Measurements from ENCODE around the gene RNF223. TPM values are rescaled to one million over a fixed set of nuclear protein-coding genes. Genes with fewer than 3 reads are reported as not detected.

Gene RNF223
- total RNA-seq, 4 donors from 2014 or later: not detected

DNA sequence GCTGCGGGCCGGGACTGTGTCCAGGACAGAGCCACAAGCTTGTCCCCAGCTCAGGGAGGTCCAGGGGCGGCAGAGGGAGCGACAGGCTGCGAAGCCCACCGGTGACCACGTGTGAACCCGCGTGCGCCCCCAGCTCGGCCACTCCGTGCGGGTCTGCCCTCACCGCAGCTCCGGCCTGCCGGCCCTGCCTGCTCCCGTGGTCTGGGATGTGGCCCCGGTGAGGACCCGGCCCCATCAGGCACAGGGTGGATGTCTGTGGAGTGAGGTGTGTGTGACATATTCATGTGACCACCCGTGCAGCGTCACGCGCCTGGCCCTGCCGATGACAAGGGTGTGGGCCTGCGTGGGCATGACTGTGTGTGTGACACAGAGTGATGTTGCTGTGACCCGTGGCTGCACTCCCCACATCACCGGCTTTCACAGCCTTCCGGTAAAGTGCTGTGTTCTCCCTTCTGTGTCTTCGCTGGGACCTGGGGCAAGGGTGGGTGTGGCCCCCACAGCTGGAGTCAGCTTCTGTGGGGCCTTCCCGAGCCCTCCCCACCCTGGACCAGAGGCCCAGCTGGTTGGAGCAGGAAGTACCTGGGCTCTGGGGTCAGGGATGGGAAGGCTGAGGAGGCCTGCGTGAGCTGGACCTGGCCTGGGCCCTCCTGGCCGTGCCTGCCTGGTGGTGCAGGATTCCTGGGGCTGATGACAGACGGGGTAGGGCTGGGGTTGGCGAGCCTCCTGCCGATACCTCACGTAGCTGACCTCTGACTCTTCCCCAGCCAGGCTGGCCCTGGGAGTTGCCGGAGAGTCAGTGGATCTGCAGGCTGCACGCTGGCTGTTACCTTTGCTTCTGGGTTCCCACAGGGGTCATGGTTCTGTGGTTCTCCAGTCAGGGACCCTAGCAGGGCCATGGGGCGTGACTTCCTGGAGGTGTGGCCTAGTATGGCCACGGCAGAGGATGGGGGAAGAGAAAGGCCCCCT lies 4.1 kb downstream of the RNF223 start:
- Histone ChIP-seq H3K27ac (no peak overlapping the region), H3K4me3 (peak overlapping the region in 1 of 2 donors; percentile 26), H3K36me3 (no peaks in the 10 kb centered on the region), H3K27me3 (peaks cover 4 to 16% of the 10 kb centered on the region in 2 donors), H3K4me1 (peaks cover 0 to 12% of the 10 kb centered on the region in 2 donors), H3K9me3 (no peaks in the 10 kb centered on the region)
- TF ChIP-seq, protein P1, sequence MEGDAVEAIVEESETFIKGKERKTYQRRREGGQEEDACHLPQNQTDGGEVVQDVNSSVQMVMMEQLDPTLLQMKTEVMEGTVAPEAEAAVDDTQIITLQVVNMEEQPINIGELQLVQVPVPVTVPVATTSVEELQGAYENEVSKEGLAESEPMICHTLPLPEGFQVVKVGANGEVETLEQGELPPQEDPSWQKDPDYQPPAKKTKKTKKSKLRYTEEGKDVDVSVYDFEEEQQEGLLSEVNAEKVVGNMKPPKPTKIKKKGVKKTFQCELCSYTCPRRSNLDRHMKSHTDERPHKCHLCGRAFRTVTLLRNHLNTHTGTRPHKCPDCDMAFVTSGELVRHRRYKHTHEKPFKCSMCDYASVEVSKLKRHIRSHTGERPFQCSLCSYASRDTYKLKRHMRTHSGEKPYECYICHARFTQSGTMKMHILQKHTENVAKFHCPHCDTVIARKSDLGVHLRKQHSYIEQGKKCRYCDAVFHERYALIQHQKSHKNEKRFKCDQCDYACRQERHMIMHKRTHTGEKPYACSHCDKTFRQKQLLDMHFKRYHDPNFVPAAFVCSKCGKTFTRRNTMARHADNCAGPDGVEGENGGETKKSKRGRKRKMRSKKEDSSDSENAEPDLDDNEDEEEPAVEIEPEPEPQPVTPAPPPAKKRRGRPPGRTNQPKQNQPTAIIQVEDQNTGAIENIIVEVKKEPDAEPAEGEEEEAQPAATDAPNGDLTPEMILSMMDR (IDR thresholded peaks at IDR 0.05): no peak
- no peak for TF ChIP-seq POLR2A (IDR thresholded peaks at IDR 0.05)
- intact Hi-C loops (cut with DNase I; ENCODE audit: low total_unique reads): loop anchor here (5.0 to 10.0 kb wide), 2 partner anchors 38 to 85 kb away; partner anchors contain the start of gene PERM1
- DNase-seq: no peak

DNA sequence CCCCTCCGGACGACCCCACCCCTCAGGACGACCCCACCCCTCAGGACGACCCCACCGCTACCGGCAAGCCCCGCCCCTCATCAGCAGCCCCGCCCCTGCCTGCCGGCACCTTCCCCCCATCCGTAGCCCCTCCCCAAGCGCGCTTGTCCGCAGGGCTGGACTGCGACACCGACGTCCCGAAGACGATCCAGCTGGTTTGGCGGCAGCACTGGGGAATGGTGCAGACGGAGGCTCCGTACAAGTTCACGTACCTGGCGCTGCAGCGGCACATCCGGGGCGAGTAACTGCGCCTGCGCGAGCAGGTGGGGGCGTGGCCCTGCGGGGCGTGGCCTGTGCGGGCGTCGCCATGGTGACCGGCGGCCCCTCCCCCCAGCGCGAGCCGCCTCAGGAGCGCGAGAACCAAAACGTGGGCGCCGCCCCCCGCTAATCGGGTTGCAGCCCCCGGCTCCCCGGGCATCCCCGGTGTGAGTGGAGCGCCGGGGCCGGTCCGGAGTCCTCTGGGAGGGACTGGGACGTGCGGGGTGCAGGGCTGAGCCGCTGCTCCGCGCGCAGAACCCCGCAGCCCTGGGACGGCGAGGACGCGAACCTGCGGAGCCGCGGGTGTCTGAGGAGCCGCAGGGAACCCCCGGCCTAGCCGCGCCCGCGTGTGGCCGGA lies 4.9 kb downstream of the RNF223 start:
- H3K27me3 ChIP-seq: peaks cover 4 to 16% of the 10 kb centered on the region in 2 donors
- H3K4me3 ChIP-seq: peak overlapping the region in 1 of 2 donors; percentile 26
- H3K4me1 ChIP-seq: peaks cover 0 to 12% of the 10 kb centered on the region in 2 donors
- H3K9me3 ChIP-seq: no peaks in the 10 kb centered on the region
- no peaks in the 10 kb centered on the region for H3K36me3 ChIP-seq
- intact Hi-C loops (cut with DNase I; ENCODE audit: low total_unique reads): loop anchor here (5.0 to 10.0 kb wide), 2 partner anchors 37 to 84 kb away; partner anchors contain the start of gene PERM1
- H3K27ac ChIP-seq: no peak overlapping the region
- DNase-seq: peak; percentile 32 to 63
- TF ChIP-seq, protein P1 (IDR thresholded peaks at IDR 0.05): no peak
- peak in 1 of 2 donors; percentile 26 for TF ChIP-seq POLR2A (IDR thresholded peaks at IDR 0.05)

DNA sequence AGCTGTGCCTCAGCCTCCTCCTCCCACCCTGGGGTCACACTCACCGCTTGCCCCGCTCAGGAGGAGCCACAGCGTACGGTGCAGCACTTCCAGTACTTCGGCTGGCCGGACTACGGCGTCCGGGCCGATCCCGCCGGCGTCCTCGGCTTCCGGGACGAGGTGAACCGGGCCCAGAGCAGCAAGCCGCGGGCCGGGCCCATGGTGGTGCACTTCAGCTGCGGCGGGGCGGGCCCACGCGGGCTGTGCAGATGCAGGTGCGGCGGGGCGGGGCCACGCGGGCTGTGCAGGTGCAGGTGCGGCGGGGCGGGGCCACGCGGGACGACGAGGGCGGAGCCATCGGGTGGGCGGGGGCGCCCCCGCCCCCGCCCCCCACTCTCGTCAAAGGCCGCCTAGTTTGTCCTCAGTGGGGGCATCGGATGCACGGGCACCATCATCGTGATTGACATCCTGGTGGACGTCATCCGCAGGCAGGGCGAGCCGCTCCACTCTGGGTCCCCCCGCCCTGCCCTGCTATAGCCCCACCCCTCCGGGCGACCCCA lies 5.5 kb downstream of the RNF223 start:
- no peak for TF ChIP-seq POLR2A (IDR thresholded peaks at IDR 0.05)
- TF ChIP-seq, protein P1 (IDR thresholded peaks at IDR 0.05): no peak
- Histone ChIP-seq H3K9me3 (no peaks in the 10 kb centered on the region), H3K36me3 (no peaks in the 10 kb centered on the region), H3K4me1 (peaks cover 0 to 12% of the 10 kb centered on the region in 2 donors), H3K27ac (no peak overlapping the region), H3K27me3 (peaks cover 4 to 16% of the 10 kb centered on the region in 2 donors), H3K4me3 (peak overlapping the region in 1 of 2 donors; percentile 26)
- intact Hi-C loops (cut with DNase I; ENCODE audit: low total_unique reads): loop anchor here (5.0 to 10.0 kb wide), 2 partner anchors 36 to 84 kb away; partner anchors contain the start of gene PERM1
- no peak for DNase-seq

DNA sequence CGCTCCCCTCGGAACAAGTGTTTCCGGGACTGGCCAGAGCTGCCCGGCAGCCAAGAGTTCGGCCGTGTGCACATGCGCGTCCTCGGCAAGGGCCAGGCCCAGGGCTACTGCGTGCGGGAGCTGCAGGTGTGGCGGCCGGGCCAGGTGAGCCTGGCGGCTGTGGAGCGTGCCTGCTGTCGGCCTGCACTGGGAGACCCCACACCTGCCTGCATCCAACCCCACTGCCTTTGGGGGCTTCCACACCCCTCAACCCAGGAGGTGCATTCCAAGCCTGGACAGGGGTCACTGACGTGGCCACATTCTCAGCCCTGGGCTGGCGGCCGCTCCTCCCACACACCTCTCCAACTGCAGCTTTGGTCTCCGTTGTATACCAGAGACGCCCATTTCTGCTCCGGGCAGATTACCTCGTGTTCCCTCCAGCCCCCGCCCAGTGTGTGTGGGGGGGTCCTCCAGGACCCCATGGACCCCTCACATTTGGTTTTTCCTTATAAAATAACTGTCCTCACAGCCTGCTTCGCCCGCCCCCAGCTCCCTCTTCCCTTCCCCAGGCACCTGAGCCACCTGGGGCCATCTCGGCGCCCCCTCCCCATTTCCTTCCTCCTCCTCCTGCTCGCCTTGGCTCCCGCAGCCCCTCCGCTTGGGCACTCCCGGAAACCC lies 6.1 kb downstream of the RNF223 start:
- H3K27ac ChIP-seq: no peak overlapping the region
- no peak for DNase-seq
- H3K4me1 ChIP-seq: peaks cover 0 to 12% of the 10 kb centered on the region in 2 donors
- H3K4me3 ChIP-seq: no peak overlapping the region
- intact Hi-C loops (cut with DNase I; ENCODE audit: low total_unique reads): loop anchor here (5.0 to 10.0 kb wide), 2 partner anchors 36 to 83 kb away; partner anchors contain the start of gene PERM1
- H3K9me3 ChIP-seq: no peaks in the 10 kb centered on the region
- TF ChIP-seq, protein P1 (IDR thresholded peaks at IDR 0.05): no peak
- no peak for TF ChIP-seq POLR2A (IDR thresholded peaks at IDR 0.05)
- peaks cover 4 to 16% of the 10 kb centered on the region in 2 donors for H3K27me3 ChIP-seq
- no peaks in the 10 kb centered on the region for H3K36me3 ChIP-seq
